Lower lobe of right lung (tissue), 2 donors: ENCODE data around the gene ADRB2. TPM values are rescaled to one million over a fixed set of nuclear protein-coding genes. Genes with fewer than 3 reads are reported as not detected.

ENCODE experiments used
- ATAC-seq, 2 donors: fragments of 200-7000 bp; cut with Tn5 transposase; one replicate each; pipeline ENCODE4 v1.9.1; 2020 to 2022; ENCODE audit warnings: mild to moderate bottlenecking in 2 of 2, moderate library complexity in 2 of 2
- DNase-seq: peaks from one replicate; pipeline ENCODE4 v3.0.0-alpha.2; 2020
- H3K27ac ChIP-seq: fragments of 200-600 bp; one replicate; pipeline ENCODE4 v1.8.0; 2022
- H3K27me3 ChIP-seq: fragments of 200-600 bp; one replicate; pipeline ENCODE4 v1.8.0; 2022; ENCODE audit warnings: low read depth
- H3K36me3 ChIP-seq: fragments of 200-600 bp; one replicate; pipeline ENCODE4 v1.8.0; 2022; ENCODE audit warnings: mild to moderate bottlenecking
- H3K4me1 ChIP-seq: fragments of 200-600 bp; one replicate; pipeline ENCODE4 v1.8.0; 2022
- H3K4me3 ChIP-seq: fragments of 200-600 bp; one replicate; pipeline ENCODE4 v1.8.0; 2022; ENCODE audit warnings: mild to moderate bottlenecking
- H3K9me3 ChIP-seq: fragments of 200-600 bp; one replicate; pipeline ENCODE4 v1.8.0; 2022
- intact Hi-C: fragments of 100-400 bp; cut with DNase I; formaldehyde crosslinking; loops from one replicate; pipeline ENCODE4 v1.11.0; 2022
- total RNA-seq: library from RNA; stranded (reverse); fragmentation: NEBNext Ultra II Directional; extraction: Animal tissue kit (Norgen Biotek cat#: 25700); gene quantifications from one replicate; pipeline ENCODE4 v1.2.1, GENCODE V29; 2021
- TF ChIP-seq, protein P1 (sequence below): fragments of 200-600 bp; IDR thresholded peaks from one replicate; pipeline ENCODE4 v1.8.0; 2022; ENCODE audit warnings: antibody characterized with exemption, mild to moderate bottlenecking
- donor health status: DM: no; HTN: yes; CAD: no; lungs with severe emphysema.

The ADRB2 gene
- total RNA-seq, 1 donor from 2014 or later, result 26.4 TPM

GRCh38 chr5:148855249-148856008, 29.0 kb downstream of the ADRB2 start:
- no peak for ATAC-seq
- TF ChIP-seq, protein P1, sequence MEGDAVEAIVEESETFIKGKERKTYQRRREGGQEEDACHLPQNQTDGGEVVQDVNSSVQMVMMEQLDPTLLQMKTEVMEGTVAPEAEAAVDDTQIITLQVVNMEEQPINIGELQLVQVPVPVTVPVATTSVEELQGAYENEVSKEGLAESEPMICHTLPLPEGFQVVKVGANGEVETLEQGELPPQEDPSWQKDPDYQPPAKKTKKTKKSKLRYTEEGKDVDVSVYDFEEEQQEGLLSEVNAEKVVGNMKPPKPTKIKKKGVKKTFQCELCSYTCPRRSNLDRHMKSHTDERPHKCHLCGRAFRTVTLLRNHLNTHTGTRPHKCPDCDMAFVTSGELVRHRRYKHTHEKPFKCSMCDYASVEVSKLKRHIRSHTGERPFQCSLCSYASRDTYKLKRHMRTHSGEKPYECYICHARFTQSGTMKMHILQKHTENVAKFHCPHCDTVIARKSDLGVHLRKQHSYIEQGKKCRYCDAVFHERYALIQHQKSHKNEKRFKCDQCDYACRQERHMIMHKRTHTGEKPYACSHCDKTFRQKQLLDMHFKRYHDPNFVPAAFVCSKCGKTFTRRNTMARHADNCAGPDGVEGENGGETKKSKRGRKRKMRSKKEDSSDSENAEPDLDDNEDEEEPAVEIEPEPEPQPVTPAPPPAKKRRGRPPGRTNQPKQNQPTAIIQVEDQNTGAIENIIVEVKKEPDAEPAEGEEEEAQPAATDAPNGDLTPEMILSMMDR, result no peak
- no peak for DNase-seq
- H3K4me3 ChIP-seq, result no peak overlapping the region
- H3K27ac ChIP-seq, result peak overlapping the region; percentile 2
- no peaks in the 10 kb centered on the region for H3K27me3 ChIP-seq
- intact Hi-C loops, result no loop called here
- no peaks in the 10 kb centered on the region for H3K9me3 ChIP-seq
- no peaks in the 10 kb centered on the region for H3K36me3 ChIP-seq
- H3K4me1 ChIP-seq, result peaks cover 45% of the 10 kb centered on the region

DNA sequence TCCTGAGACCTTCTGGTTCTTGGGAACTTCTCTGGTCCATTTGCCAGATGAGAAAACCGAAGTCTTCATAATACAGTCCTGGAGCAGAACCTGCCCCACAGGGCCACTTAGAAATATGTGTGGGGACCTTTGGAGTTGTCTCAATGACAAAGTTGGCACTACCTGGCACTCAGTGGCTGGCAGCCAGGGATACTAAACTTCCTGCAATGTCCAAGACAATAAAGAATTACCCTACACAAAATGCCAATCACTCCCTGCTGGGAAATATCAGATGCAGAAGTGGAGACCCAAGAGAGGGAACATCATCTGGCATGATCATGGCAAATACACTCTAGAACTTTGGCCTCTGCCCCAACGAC, 29.6 kb downstream of the ADRB2 start:
- intact Hi-C loops, result no loop called here
- ATAC-seq (no peak), DNase-seq (no peak)
- no peak overlapping the region for H3K4me3 ChIP-seq
- no peaks in the 10 kb centered on the region for H3K9me3 ChIP-seq
- no peaks in the 10 kb centered on the region for H3K27me3 ChIP-seq
- H3K36me3 ChIP-seq, result no peaks in the 10 kb centered on the region
- H3K4me1 ChIP-seq, result peaks cover 47% of the 10 kb centered on the region
- TF ChIP-seq, protein P1, result no peak
- H3K27ac ChIP-seq, result peak overlapping the region; percentile 26

GRCh38 chr5:148856424-148856823, 30.0 kb downstream of the ADRB2 start:
- H3K9me3 ChIP-seq, result no peaks in the 10 kb centered on the region
- peak overlapping the region; percentile 26 for H3K27ac ChIP-seq
- H3K36me3 ChIP-seq, result no peaks in the 10 kb centered on the region
- peaks cover 47% of the 10 kb centered on the region for H3K4me1 ChIP-seq
- ATAC-seq (no peak), DNase-seq (no peak)
- H3K27me3 ChIP-seq, result no peaks in the 10 kb centered on the region
- TF ChIP-seq, protein P1, result no peak
- no peak overlapping the region for H3K4me3 ChIP-seq
- intact Hi-C loops, result no loop called here

DNA sequence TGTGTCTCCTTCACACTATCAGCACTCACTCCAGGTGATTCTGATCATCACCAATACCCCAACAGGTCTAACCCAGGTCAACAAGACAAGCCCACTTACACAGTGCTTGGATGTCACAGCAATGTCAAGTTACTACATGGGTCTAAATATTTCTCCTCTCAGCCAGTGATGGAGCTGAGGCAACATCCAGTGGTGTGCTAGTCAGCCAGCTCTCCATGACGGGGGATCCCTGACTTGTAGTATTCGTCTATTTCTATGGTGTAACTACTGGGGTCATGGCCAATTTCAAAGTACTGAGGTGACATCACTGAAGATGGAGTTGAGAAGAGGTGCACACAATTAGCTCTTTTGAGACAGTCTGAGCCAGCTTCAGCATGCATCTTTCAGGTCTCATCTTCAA, 31.1 kb downstream of the ADRB2 start:
- Histone ChIP-seq H3K36me3 (no peaks in the 10 kb centered on the region), H3K9me3 (no peaks in the 10 kb centered on the region), H3K27me3 (no peaks in the 10 kb centered on the region), H3K4me3 (no peak overlapping the region), H3K27ac (no peak overlapping the region), H3K4me1 (peaks cover 46% of the 10 kb centered on the region)
- ATAC-seq (no peak), DNase-seq (no peak)
- intact Hi-C loops, result no loop called here
- TF ChIP-seq, protein P1, result no peak

- TF ChIP-seq, protein P1, result no peak
- peaks cover 46% of the 10 kb centered on the region for H3K4me1 ChIP-seq
- H3K4me3 ChIP-seq, result no peak overlapping the region
- DNase-seq (no peak), ATAC-seq (peak in 1 of 2 donors; percentile 16)
- no peaks in the 10 kb centered on the region for H3K27me3 ChIP-seq
- no peaks in the 10 kb centered on the region for H3K9me3 ChIP-seq
- no peaks in the 10 kb centered on the region for H3K36me3 ChIP-seq
- H3K27ac ChIP-seq, result peak overlapping the region; percentile 43
- intact Hi-C loops, result no loop called here
Measured at GRCh38 chr5:148858106-148858505, 31.7 kb downstream of the ADRB2 start.
